Measurements from ENCODE around the gene GTSE1. TPM values are rescaled to one million over a fixed set of nuclear protein-coding genes. Genes with fewer than 3 reads are reported as not detected.

The GTSE1 gene
- total and polyA plus RNA-seq, 2 of the 13 experiments (the other 11 are each of a cell fraction or from before 2014, with no cell fraction given): 10.7 to 13.5 TPM

DNA sequence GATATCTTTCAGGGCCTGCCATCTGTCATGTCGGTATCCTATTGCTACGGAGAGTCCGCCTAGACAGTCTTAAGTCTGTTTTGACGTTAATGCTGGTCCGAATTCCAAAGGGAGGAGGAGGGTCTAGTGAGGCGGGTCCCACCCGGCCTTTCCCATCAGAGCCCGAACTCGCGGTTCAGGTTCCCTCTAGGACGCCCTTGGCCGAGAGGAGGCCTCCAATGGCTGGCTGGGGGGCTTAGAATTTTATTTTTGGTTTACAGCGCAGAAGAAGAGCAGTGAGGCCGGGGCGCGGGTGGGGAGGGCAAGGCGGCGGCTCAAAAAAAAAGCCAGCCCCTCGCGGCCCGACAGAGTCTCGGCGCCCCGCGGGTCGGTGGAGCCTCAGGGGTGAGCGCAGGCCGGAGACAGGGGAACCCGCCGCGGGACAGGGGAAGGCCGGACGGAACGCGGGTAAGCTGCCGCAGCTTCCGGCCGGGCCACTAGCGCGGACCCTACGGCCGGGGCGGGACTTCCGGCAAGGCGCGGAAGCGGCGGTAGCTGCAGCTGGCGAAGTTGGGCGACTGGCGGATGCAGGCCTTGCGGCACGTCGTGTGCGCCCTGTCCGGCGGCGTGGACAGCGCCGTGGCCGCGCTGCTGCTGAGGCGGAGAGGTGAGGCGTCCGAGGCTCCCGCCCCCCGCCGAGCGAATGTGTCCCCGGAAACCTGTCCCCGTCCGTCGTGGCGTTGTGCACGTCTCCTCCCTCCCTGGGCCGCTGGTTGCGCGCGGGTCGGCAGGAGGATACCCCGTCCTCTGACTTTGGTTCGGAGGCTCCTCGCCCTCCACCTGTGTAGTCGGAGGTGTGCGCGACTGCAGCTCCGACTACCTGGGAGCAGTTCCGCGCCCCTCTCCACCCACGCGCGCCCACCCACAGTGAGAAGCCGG, 38.8 kb downstream of the GTSE1 start, which contains the start of gene TRMU (continued):
- TF ChIP-seq EP300 (IDR thresholded peaks at IDR 0.05; ENCODE audit: low read depth in 2 of 2, low read length in 2 of 2) (0 out of 4 replicates have a peak, but pooled peaks of 1 of the 2 experiments have one; percentile 37), EP300 (CRISPR knock-in tag; IDR thresholded peaks at IDR 0.05; ENCODE audit: borderline replicate concordance) (no peak; the same call in 1 of the 2 replicates), TEAD2 (CRISPR knock-in tag; IDR thresholded peaks at IDR 0.05) (0 out of 2 replicates have a peak, but pooled peaks have one; percentile 73), ZNF230 (CRISPR knock-in tag; IDR thresholded peaks at IDR 0.05) (peak; percentile 92; the same call in 1 of the 2 replicates), NCOA1 (CRISPR knock-in tag; IDR thresholded peaks at IDR 0.05) (no peak), CENPT (CRISPR knock-in tag; IDR thresholded peaks at IDR 0.05; ENCODE audit: low read depth) (peak; percentile 82), ZMYM2 (CRISPR knock-in tag; IDR thresholded peaks at IDR 0.05) (no peak), HNF4G (IDR thresholded peaks at IDR 0.05; ENCODE audit: borderline replicate concordance, low read depth, low read length) (no peak), HNF4G (CRISPR knock-in tag; IDR thresholded peaks at IDR 0.05; ENCODE audit: borderline replicate concordance, low read depth) (no peak), ZNF556 (CRISPR knock-in tag; IDR thresholded peaks at IDR 0.05; ENCODE audit: borderline replicate concordance) (peak; percentile 92), ZBTB7A (CRISPR knock-in tag; IDR thresholded peaks at IDR 0.05) (peak; percentile 66; the same call in 1 of the 2 replicates), KDM5A (IDR thresholded peaks at IDR 0.05; ENCODE audit: borderline replicate concordance, low read length) (peak; percentile 95), SP4 (CRISPR knock-in tag; IDR thresholded peaks at IDR 0.05) (peak; percentile 75), ZNF761 (CRISPR knock-in tag; conservative IDR thresholded peaks at IDR 0.05) (peak; percentile 80), SCMH1 (CRISPR knock-in tag; IDR thresholded peaks at IDR 0.05; ENCODE audit: borderline replicate concordance) (no peak), ZNF124 (CRISPR knock-in tag; IDR thresholded peaks at IDR 0.05) (no peak; the same call in 1 of the 2 replicates), ZNF296 (CRISPR knock-in tag; conservative IDR thresholded peaks at IDR 0.05) (peak; percentile 71; the same call in 1 of the 2 replicates), JUNB (CRISPR knock-in tag; IDR thresholded peaks at IDR 0.05; ENCODE audit: borderline replicate concordance) (no peak), KDM2A (CRISPR knock-in tag; IDR thresholded peaks at IDR 0.05; ENCODE audit: borderline replicate concordance, low read depth) (peak; percentile 98), ARNT2 (CRISPR knock-in tag; IDR thresholded peaks at IDR 0.05; ENCODE audit: low read depth) (peak; percentile 94), ELF4 (CRISPR knock-in tag; IDR thresholded peaks at IDR 0.05; ENCODE audit: borderline replicate concordance) (0 out of 2 replicates have a peak, but pooled peaks have one; percentile 19), HHEX (CRISPR knock-in tag; IDR thresholded peaks at IDR 0.05) (no peak)
- TF ChIP-seq, protein P1, sequence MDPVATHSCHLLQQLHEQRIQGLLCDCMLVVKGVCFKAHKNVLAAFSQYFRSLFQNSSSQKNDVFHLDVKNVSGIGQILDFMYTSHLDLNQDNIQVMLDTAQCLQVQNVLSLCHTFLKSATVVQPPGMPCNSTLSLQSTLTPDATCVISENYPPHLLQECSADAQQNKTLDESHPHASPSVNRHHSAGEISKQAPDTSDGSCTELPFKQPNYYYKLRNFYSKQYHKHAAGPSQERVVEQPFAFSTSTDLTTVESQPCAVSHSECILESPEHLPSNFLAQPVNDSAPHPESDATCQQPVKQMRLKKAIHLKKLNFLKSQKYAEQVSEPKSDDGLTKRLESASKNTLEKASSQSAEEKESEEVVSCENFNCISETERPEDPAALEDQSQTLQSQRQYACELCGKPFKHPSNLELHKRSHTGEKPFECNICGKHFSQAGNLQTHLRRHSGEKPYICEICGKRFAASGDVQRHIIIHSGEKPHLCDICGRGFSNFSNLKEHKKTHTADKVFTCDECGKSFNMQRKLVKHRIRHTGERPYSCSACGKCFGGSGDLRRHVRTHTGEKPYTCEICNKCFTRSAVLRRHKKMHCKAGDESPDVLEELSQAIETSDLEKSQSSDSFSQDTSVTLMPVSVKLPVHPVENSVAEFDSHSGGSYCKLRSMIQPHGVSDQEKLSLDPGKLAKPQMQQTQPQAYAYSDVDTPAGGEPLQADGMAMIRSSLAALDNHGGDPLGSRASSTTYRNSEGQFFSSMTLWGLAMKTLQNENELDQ (CRISPR knock-in tag; IDR thresholded peaks at IDR 0.05; ENCODE audit: borderline replicate concordance): no peak
- TF ChIP-seq, protein P2, sequence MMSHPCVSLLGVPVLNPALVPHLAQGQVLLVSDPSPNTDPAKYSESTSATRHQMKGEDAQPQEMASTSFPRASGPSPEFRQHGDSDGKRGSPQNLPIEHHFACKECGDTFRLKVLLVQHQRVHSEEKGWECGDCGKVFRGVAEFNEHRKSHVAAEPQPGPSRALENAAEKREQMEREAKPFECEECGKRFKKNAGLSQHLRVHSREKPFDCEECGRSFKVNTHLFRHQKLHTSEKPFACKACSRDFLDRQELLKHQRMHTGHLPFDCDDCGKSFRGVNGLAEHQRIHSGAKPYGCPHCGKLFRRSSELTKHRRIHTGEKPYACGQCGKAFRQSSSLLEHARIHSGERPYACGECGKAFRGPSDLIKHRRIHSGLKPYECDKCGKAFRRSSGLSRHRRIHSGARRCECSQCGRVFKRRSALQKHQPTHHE (CRISPR knock-in tag; IDR thresholded peaks at IDR 0.05; ENCODE audit: borderline replicate concordance): no peak; the same call in 1 of the 2 replicates
- TF ChIP-seq, protein P3, sequence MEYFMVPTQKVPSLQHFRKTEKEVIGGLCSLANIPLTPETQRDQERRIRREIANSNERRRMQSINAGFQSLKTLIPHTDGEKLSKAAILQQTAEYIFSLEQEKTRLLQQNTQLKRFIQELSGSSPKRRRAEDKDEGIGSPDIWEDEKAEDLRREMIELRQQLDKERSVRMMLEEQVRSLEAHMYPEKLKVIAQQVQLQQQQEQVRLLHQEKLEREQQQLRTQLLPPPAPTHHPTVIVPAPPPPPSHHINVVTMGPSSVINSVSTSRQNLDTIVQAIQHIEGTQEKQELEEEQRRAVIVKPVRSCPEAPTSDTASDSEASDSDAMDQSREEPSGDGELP (IDR thresholded peaks at IDR 0.05; ENCODE audit: borderline replicate concordance, low read depth): peak; percentile 90; the same call in 1 of the 2 replicates

Data from HepG2 (cell line).